GM18526 (cell line): ENCODE data around the gene PHKG2.

ENCODE experiments used
- POLR2A ChIP-seq: IDR thresholded peaks from 3 replicates; pipeline ENCODE4 v1.6.1; 2011; ENCODE audit not compliant: insufficient read length; ENCODE audit errors: extremely low read depth

Gene PHKG2

GRCh38 chr16:30743716-30744115 lies 4.5 kb upstream of the PHKG2 start:
- TF ChIP-seq POLR2A = no peak

DNA sequence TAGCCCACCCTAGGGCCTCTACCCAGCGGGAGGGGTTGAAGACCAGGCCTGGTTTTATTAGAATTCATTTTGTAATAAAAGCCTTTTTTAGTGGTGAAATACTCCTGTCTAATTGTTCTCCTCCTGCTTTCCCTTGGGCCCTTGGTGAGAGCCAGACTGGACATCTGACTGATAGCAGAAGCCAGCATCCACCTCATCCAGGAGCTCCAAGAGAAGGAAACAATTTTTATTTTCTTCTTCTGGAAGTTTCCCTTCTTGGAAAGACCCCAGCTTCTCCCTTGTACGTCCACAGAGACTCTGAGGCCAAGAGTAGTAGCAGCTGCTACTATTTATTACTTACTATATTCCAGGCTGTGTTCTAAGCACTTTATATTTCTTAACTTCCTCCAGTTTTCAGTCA lies 4.0 kb upstream of the PHKG2 start:
- TF ChIP-seq POLR2A = no peak

DNA sequence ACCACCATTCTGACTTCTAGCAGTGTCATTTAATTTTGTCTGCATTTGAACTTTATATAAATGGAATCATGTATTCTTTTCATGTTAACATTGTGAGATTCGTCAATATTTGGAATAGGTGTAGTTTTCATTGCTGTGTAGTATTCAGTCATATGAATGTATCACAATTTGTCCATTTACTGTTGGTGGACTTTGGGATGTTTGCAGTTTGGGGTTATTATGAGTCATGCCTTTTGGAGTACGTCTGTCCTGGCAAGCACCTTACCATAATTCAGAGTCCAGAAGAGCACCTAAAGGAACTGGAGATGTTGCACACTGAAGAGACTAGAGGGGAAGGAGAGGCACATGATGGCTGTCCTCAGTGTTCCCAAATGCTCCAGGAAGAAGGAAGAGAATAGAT lies 3.1 kb upstream of the PHKG2 start:
- no peak for TF ChIP-seq POLR2A

- TF ChIP-seq POLR2A = no peak
These were observed 1.5 kb upstream of the PHKG2 start for GRCh38 chr16:30746638-30747175.

GRCh38 chr16:30747331-30747730 lies 894 bp upstream of the PHKG2 start:
- TF ChIP-seq POLR2A = no peak

DNA sequence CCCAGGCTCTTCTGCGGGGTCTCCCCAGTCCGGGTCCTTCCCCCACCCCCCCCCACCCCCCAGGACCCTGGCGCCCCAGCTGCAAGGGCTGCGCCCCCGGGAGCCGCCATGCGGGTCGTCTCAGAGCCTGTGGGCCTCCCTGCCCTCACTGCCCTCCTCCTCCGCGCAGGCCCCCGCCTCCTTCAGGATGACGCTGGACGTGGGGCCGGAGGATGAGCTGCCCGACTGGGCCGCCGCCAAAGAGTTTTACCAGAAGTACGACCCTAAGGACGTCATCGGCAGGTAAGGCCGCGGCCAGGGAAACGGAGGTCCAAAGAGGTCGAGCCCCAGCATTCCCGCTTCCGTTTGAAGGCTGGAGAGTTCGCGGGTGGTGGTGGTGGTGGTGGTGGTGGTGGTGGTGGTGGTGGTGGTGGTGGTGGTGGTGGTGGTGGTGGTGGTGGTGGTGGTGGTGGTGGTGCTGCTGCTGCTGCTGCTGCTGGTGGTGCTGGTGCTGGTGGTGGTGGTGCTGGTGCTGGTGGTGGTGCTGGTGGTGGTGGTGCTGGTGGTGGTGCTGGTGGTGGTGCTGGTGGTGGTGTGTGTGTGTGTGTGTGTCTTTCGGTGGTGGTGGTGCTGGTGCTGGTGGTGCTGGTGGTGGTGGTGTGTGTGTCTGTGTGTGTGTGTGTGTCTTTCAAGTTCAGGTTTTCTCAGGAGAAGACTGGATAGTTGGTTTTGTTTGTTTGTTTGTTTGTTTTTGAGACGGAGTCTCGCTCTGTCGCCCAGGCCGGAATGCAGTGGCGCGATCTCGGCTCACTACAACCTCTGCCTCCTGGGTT lies 615 bp downstream of the PHKG2 start:
- no peak for TF ChIP-seq POLR2A

DNA sequence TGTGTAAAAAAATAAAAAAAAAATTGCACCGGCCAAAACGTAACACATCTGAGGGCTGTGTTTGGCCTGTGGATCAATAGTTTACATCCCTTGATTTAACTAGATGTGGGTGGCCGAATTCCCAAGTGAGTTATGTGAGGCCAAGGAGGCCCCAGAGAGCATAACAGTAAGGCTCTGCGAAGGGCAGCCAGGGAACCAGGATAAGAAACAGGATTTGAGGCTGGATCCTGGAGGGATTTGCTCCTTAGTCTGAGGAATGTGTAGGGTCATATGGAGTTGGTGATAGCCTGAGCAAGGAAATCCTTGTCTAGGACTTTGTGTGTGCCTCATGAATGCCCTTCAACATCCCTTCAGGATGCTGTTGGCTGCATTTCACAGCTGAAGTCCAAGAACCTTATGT lies 2.0 kb downstream of the PHKG2 start:
- TF ChIP-seq POLR2A = no peak

GRCh38 chr16:30750876-30751465 lies 2.7 kb downstream of the PHKG2 start:
- no peak for TF ChIP-seq POLR2A

GRCh38 chr16:30753596-30753995 lies 5.4 kb downstream of the PHKG2 start:
- no peak for TF ChIP-seq POLR2A

DNA sequence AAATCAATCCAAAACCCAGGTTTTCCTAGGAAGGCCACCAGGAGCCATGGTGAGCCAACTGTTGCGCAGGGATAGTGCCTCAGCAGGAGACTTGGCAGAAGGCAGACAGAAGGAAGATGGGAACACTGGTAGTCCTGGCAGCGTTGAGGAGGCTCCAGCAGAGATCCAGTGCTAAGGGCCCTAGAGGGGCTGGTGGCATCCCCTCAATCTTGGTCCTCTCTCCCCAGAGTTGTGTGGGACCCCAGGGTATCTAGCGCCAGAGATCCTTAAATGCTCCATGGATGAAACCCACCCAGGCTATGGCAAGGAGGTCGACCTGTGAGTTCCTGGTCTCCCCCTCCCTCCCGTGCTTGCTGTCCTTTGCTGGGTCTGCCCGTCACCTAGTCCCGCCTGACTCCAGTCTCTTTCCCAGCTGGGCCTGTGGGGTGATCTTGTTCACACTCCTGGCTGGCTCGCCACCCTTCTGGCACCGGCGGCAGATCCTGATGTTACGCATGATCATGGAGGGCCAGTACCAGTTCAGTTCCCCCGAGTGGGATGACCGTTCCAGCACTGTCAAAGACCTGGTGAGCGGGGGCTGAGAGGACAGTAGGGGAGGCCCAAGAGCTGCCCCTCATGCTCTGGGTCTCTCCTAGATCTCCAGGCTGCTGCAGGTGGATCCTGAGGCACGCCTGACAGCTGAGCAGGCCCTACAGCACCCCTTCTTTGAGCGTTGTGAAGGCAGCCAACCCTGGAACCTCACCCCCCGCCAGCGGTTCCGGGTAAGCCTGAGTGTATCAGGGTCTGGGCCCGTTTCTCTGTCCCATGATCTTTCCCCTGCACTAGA lies 7.9 kb downstream of the PHKG2 start:
- TF ChIP-seq POLR2A = no peak

DNA sequence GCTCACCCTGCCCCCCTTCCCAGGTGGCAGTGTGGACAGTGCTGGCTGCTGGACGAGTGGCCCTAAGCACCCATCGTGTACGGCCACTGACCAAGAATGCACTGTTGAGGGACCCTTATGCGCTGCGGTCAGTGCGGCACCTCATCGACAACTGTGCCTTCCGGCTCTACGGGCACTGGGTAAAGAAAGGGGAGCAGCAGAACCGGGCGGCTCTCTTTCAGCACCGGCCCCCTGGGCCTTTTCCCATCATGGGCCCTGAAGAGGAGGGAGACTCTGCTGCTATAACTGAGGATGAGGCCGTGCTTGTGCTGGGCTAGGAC lies 8.5 kb downstream of the PHKG2 start:
- no peak for TF ChIP-seq POLR2A

DNA sequence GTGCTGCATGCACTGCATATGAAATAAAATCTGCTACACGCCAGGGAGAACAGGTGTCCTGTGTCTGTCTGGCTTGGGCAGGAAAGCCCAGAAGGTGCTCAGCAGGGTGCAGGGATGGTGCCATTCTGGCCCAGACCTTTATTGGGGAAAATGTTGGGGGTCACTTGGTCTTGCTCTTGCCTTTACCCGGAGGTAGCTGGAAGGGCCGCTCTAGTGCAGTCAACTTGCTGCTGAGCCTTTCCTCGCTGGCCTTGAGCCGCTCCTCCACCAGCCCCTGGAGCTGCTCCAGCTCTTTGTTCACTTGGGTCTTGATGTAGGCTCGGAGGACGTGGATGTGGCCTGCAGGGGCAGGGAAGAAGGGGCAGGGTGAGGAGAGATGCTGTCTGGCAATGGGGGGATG lies 9.1 kb downstream of the PHKG2 start:
- no peak for TF ChIP-seq POLR2A

GRCh38 chr16:30758988-30759491 lies 10.8 kb downstream of the PHKG2 start:
- TF ChIP-seq POLR2A = no peak

DNA sequence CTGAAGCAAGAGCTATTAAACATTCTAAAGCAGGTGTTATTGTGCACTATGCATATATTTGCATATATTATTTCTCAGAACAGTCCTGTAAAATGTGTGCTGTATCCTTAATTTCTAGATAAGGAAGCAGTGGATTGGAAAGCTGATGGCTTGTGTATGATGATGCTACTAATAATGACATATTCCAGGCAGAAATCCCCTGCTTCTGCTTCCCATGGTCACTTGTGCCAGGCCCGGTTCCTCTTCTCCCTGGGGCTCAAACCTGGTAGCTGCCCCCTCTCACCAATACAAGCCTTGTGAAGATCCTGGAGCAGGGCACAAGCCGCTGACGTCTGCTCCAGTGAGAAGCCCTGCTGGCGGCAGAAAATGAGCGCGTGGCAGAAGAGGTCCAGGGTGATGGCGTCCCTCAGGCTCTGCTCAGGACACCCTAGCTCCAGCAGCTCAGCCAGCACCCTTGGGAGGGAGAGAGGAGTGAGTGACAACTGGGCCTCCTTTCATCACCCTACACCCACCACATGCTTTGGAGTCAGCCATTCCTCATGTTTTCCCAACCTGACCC lies 11.9 kb downstream of the PHKG2 start:
- TF ChIP-seq POLR2A = no peak
